HG03045 (cell line): ENCODE results near the gene C1QTNF1.

Experiments used
- ATAC-seq: cut with Tn5 transposase; IDR thresholded peaks from one replicate; pipeline ENCODE4 v1.9.1; 2021; ENCODE audit warnings: mild to moderate bottlenecking, moderate library complexity; ENCODE audit not compliant: unreplicated experiment

C1QTNF1 gene

DNA sequence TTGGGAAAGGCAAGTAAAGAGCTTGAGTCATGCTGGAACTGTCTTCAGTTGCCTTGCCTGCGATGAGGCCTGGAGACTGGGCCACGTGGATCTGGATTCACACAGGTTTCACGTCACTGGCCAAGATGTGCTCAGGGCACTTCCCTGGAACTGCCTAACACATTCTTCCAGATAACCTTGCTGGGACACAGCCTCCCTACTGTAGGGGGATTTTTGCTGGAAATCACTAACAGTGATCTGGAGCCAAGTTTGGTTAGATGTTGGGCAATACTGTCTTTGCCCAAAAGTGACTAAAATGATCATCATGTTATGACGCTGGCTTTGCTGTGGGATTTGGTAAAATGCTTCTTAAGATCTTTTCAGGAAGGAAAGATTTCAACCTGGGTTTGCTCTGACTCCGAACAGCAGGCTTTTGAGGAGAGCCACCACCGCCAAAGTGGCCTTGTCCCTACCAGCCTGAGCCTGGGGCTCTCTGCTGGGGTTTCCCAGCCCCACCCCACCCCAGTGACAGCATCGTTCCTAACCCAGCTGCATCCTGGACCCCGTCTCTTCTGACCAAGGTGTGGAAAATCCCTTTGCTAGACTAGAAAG lies 14.7 kb downstream of the C1QTNF1 start:
- no peak for ATAC-seq

DNA sequence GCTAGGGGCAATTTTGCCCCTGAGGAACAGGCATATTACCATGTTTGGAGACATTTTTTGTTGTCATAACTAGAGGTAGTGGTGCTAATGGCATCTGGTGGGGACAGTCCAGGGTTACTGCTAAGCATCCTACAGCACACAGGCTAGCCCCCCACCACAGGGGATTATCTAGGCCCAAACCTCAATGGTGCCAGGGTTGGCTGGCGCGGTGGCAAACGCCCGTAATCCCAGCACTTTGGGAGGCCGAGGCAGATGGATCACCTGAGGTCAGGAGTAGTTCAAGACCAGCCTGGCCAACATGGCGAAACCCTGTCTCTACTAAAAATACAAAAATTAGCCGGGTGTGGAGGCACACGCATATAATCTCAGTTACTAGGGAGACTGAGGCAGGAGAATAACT lies 15.2 kb downstream of the C1QTNF1 start:
- no peak for ATAC-seq

GRCh38 chr17:79039886-79040285 lies 15.9 kb downstream of the C1QTNF1 start:
- no peak for ATAC-seq

- ATAC-seq = no peak
Measured at GRCh38 chr17:79041041-79041570, 17.1 kb downstream of the C1QTNF1 start.

DNA sequence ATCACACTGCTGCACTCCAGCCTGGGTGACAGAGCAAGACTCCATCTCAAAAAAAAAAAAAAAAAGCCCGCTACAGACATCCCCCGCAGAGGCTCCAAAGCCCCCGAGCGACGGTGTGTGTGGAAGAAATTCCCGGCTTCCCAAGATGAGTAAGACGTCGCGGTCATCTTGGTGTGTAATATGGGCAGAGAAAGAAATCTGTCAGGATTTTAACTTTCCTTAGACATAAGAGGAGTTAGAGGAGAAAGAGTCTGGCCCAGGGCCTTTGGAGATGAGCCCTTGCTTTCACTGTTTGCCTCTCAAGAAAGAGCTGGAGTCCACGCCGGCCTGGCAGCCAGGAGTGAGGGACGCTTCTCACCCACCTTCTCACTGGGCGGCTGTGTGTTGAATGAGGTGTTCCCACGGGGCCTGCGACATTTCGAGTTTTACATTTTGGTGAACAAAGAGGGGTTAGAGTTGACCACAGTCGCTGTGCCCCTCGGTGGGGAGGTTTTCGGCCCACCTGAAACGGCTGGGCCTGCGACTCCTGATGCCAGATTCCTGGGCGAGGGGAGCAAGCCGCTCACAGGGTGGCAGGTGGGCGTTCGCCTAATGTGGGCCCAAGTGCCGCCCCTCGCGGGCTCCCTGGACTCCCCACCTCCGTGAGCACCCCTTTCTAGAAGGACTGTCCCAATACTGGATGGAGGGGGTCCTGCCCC lies 17.9 kb downstream of the C1QTNF1 start:
- no peak for ATAC-seq

DNA sequence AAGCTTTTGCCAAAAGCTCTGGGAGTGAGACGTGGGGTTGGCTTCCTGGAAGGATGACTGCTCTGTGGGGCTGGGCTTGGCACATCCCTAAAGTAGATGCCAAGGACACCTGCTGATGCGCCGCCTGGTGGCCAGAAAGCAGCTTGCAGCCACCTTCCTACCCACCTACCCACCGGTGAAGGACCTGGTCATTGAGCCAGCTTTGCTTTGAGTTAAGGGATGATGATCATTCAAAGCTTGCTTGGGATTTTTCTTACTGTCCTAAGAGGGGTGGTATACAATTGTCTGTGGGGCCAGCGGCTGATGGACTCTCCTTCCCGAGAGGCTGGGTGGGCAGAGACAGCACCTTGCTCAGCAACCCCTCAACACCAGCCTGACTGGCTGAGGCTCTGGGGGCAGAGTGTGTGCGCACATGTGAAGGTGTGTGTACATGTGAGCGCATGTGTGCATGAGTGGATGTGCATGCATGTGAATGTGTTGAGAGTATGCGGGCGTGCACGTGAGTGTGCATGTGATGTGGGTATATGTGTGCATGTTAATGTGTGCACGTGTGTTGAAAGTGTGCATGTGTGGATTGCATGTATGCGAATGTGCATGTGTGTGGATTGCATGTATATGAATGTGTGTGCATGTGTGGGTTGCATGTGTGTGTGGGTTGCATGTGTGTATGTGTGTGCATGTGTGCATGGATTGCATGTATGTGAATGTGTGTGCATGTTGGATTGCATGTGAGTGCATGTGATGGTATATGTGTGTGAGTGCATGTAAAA lies 18.6 kb downstream of the C1QTNF1 start:
- no peak for ATAC-seq

DNA sequence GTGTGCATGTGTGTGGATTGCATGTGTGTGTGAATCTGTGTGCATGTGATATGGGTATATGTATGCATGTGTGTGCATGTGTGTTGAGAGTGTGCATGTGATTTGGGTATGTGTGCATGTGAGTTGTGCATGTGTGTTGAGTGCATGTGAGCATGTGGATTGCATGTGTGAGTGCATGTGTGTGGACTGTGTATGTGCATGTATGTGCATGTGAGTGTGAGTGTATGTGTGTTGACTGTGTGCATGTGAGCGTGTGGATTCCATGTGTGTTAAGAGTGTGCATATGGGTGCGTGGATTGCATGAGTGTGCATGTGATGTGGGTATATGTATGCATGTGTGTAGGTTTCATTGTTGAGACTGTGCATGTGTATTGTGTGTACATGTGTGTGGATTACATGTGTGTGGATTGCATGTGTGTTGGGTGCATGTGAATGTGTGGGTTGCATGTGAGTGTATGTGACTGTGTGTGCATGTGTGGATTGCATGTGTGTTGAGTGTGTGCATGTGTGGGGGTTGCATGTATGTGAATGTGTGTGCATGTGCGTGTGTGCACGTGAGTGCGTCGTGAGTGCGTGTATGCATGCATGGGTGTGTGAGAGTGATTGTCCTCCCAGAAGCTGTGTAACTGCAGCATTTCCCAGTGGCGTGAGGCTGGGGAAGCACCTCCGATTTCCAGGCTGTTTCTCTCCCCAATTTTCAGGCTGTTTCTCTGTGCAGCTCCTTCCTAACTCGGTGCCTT lies 19.4 kb downstream of the C1QTNF1 start:
- no peak for ATAC-seq

- ATAC-seq = no peak
Measured at GRCh38 chr17:79043931-79044320, 20.0 kb downstream of the C1QTNF1 start.

DNA sequence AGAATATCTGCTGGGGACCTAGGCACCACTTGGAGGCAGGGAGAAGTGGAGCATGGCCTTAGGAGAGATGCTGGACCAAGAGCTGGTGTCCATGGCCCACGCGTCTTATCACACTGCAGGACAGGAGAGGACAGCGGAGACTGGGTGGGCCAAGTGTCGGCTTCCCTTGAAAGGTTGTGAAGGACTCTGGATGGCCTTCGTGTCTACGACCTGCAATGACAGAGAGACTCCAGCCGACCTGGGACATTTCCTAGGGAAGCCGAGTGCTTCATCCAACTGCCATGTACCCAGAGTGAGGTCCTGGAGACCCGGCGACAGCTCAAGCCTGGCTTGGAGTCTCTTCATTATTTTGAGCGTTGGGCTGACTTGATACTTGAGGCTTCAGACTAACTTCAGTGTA lies 20.5 kb downstream of the C1QTNF1 start:
- ATAC-seq = no peak

DNA sequence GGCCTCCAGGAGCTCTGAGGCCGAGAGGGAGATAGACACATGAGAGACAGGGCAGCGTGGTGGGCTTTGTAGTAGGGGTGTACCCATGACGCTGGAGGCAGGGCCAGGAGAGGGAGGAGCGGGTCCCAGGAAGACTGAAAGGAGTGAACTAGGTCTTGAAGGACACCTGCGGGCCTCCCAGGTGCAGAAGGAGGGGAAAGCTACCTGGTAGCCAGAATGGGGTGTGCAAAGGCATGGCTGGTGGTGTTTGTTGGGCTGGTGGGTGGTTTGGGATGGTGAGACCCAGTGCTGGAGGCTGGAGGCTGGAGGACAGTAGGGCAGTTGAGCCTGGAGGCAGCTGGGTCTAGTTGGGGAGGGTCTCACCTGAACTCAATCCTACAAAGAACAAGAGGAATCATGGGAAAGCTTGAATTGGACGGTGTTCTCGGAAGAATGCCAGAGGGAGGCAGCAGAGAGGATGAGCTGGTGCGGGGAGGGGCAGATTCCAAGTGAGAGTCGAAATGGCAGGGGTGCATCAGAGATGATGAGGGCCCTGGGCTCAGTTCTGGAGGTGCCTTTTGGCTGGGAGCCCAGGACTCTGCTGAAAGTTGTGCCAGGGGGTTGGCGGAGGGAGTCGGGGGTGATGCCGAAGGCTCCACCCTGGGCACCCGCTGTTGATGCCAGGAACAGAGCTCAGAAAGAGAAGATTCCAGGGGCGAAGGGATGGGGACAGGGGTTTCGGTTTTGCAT lies 21.2 kb downstream of the C1QTNF1 start:
- no peak for ATAC-seq

DNA sequence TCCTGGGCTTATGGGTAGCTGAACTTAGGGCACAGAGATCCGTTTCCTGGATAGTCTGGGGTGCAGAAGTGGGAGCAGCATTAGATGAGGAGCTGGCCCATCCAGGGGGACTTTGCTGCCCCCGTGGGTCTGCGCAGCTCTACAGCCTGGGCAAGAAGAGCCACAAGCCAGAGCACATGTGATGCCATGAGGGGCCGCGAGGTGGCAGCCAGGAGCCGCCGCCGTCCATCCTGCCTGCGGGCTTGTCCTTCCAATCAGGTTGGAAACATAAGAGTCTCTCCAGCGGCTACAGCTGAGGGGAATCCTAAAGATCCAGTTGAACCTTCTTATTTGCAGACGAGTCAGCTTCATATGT lies 21.9 kb downstream of the C1QTNF1 start:
- ATAC-seq = no peak

DNA sequence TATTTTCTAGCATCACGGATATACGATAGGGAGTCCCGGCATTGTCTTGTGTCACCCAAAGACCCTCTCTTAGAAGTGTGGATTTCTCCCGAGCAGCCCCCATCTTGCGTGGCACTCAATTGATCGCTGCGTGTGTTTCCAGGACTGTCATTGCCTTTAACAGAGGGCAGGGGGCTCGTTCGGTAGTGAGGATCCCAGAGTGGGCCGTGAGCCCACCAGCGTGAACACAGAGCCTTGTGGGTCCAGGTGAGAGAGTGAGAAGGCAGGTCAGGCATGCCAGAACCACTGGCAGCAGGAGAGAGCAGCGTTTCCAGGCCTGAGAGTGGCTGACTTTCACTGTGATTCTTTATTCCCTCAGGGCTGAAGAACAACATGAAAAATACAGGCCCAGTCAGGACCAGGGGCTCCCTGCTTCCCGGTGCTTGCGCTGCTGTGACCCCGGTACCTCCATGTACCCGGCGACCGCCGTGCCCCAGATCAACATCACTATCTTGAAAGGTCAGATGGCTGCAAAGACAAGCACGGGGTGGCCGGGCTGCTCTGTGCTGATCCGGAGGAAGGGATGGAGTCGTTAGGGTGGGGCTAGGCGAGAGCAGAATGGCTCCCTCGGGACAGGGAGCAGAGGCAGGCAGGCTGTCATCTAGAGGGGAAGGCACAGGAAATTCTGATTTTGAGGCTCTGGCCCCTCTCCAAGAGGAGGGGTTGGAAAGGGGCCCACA lies 22.4 kb downstream of the C1QTNF1 start:
- ATAC-seq = no peak

GRCh38 chr17:79046916-79047280 lies 22.9 kb downstream of the C1QTNF1 start:
- no peak for ATAC-seq

DNA sequence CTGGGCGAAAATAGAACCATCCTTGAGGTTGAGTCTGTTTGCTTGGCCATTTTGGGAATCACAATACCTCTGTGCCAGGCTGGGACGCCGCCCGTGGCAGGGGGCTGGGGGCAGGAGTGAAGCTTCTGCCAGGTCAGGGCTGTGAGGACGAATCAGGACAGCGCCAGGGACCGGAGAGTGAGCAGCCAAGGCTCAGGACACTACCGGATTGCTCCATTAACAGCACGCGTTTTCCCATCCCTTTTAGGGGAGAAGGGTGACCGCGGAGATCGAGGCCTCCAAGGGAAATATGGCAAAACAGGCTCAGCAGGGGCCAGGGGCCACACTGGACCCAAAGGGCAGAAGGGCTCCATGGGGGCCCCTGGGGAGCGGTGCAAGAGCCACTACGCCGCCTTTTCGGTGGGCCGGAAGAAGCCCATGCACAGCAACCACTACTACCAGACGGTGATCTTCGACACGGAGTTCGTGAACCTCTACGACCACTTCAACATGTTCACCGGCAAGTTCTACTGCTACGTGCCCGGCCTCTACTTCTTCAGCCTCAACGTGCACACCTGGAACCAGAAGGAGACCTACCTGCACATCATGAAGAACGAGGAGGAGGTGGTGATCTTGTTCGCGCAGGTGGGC lies 23.4 kb downstream of the C1QTNF1 start:
- no peak for ATAC-seq

DNA sequence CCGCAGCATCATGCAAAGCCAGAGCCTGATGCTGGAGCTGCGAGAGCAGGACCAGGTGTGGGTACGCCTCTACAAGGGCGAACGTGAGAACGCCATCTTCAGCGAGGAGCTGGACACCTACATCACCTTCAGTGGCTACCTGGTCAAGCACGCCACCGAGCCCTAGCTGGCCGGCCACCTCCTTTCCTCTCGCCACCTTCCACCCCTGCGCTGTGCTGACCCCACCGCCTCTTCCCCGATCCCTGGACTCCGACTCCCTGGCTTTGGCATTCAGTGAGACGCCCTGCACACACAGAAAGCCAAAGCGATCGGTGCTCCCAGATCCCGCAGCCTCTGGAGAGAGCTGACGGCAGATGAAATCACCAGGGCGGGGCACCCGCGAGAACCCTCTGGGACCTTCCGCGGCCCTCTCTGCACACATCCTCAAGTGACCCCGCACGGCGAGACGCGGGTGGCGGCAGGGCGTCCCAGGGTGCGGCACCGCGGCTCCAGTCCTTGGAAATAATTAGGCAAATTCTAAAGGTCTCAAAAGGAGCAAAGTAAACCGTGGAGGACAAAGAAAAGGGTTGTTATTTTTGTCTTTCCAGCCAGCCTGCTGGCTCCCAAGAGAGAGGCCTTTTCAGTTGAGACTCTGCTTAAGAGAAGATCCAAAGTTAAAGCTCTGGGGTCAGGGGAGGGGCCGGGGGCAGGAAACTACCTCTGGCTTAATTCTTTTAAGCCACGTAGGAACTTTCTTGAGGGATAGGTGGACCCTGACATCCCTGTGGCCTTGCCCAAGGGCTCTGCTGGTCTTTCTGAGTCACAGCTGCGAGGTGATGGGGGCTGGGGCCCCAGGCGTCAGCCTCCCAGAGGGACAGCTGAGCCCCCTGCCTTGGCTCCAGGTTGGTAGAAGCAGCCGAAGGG lies 24.2 kb downstream of the C1QTNF1 start:
- no peak for ATAC-seq

DNA sequence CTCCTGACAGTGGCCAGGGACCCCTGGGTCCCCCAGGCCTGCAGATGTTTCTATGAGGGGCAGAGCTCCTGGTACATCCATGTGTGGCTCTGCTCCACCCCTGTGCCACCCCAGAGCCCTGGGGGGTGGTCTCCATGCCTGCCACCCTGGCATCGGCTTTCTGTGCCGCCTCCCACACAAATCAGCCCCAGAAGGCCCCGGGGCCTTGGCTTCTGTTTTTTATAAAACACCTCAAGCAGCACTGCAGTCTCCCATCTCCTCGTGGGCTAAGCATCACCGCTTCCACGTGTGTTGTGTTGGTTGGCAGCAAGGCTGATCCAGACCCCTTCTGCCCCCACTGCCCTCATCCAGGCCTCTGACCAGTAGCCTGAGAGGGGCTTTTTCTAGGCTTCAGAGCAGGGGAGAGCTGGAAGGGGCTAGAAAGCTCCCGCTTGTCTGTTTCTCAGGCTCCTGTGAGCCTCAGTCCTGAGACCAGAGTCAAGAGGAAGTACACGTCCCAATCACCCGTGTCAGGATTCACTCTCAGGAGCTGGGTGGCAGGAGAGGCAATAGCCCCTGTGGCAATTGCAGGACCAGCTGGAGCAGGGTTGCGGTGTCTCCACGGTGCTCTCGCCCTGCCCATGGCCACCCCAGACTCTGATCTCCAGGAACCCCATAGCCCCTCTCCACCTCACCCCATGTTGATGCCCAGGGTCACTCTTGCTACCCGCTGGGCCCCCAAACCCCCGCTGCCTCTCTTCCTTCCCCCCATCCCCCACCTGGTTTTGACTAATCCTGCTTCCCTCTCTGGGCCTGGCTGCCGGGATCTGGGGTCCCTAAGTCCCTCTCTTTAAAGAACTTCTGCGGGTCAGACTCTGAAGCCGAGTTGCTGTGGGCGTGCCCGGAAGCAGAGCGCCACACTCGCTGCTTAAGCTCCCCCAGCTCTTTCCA lies 25.1 kb downstream of the C1QTNF1 start:
- no peak for ATAC-seq

- no peak for ATAC-seq
Measured at GRCh38 chr17:79049821-79050220, 25.9 kb downstream of the C1QTNF1 start.

- no peak for ATAC-seq
Measured at GRCh38 chr17:79050551-79050950, 26.6 kb downstream of the C1QTNF1 start.
